BLaER1 (cell line): ENCODE measurements around the gene NPPB.

Source experiments
- H3K27ac ChIP-seq: shearing (Covaris generic); formaldehyde crosslinking; 2 replicates; pipeline ENCODE4 v1.8.1; 2022
- H3K27me3 ChIP-seq: shearing (Covaris generic); formaldehyde crosslinking; 2 replicates; pipeline ENCODE4 v1.8.1; 2022
- H3K36me3 ChIP-seq: shearing (Covaris generic); formaldehyde crosslinking; 2 replicates; pipeline ENCODE4 v1.8.1; 2022
- H3K4me1 ChIP-seq: shearing (Covaris generic); formaldehyde crosslinking; 2 replicates; pipeline ENCODE4 v1.8.1; 2022
- H3K4me2 ChIP-seq: shearing (Covaris generic); formaldehyde crosslinking; 2 replicates; pipeline ENCODE4 v1.8.1; 2022
- H3K4me3 ChIP-seq: shearing (Covaris generic); formaldehyde crosslinking; 2 replicates; pipeline ENCODE4 v1.8.1; 2022
- H3K9ac ChIP-seq: shearing (Covaris generic); formaldehyde crosslinking; 2 replicates; pipeline ENCODE4 v1.8.1; 2022
- H3K9me3 ChIP-seq: shearing (Covaris generic); formaldehyde crosslinking; 2 replicates; pipeline ENCODE4 v1.8.1; 2022
- H4K20me1 ChIP-seq: shearing (Covaris generic); formaldehyde crosslinking; 2 replicates; pipeline ENCODE4 v1.8.1; 2022
- Cebpa-rat ChIP-seq: shearing (Covaris generic); IDR thresholded peaks from 2 replicates; pipeline ENCODE4 v1.8.1; 2022

Gene NPPB

GRCh38 chr1:11875094-11875493 is 16.3 kb upstream of the NPPB start:
- Histone ChIP-seq H3K4me3 (no peak overlapping the region), H3K36me3 (no peaks in the 10 kb centered on the region), H3K9ac (no peak overlapping the region), H3K4me1 (0 out of 2 replicates have a peak, but pooled peaks cover 4% of the 10 kb centered on the region), H3K4me2 (no peak overlapping the region), H3K9me3 (no peaks in the 10 kb centered on the region), H3K27ac (no peak overlapping the region), H4K20me1 (no peaks in the 10 kb centered on the region; the same call in 1 of the 2 replicates), H3K27me3 (no peaks in the 10 kb centered on the region)
- TF ChIP-seq Cebpa-rat, result no peak

GRCh38 chr1:11874624-11875023 is 15.9 kb upstream of the NPPB start:
- Histone ChIP-seq H4K20me1 (no peaks in the 10 kb centered on the region; the same call in 1 of the 2 replicates), H3K4me1 (0 out of 2 replicates have a peak, but pooled peaks cover 4% of the 10 kb centered on the region)
- TF ChIP-seq Cebpa-rat, result no peak

GRCh38 chr1:11874258-11874562 is 15.5 kb upstream of the NPPB start:
- H3K4me3 ChIP-seq, result no peak overlapping the region
- no peaks in the 10 kb centered on the region; the same call in 1 of the 2 replicates for H4K20me1 ChIP-seq
- no peaks in the 10 kb centered on the region for H3K36me3 ChIP-seq
- no peak overlapping the region for H3K4me2 ChIP-seq
- no peak overlapping the region for H3K27ac ChIP-seq
- 0 out of 2 replicates have a peak, but pooled peaks cover 4% of the 10 kb centered on the region for H3K4me1 ChIP-seq
- no peak overlapping the region for H3K9ac ChIP-seq
- H3K9me3 ChIP-seq, result no peaks in the 10 kb centered on the region
- H3K27me3 ChIP-seq, result no peaks in the 10 kb centered on the region
- TF ChIP-seq Cebpa-rat, result no peak

More at GRCh38 chr1:11874624-11875023, 15.9 kb upstream of the NPPB start:
- H3K4me3 ChIP-seq, result no peak overlapping the region
- H3K9me3 ChIP-seq, result no peaks in the 10 kb centered on the region
- H3K9ac ChIP-seq, result no peak overlapping the region
- no peak overlapping the region for H3K4me2 ChIP-seq
- H3K27ac ChIP-seq, result no peak overlapping the region
- H3K36me3 ChIP-seq, result no peaks in the 10 kb centered on the region
- no peaks in the 10 kb centered on the region for H3K27me3 ChIP-seq

GRCh38 chr1:11873395-11874257 is 14.9 kb upstream of the NPPB start:
- H3K9me3 ChIP-seq, result no peaks in the 10 kb centered on the region
- no peaks in the 10 kb centered on the region; the same call in 1 of the 2 replicates for H4K20me1 ChIP-seq
- no peak overlapping the region for H3K27ac ChIP-seq

GRCh38 chr1:11872545-11872944 is 13.8 kb upstream of the NPPB start:
- H3K27me3 ChIP-seq, result no peaks in the 10 kb centered on the region
- no peak overlapping the region for H3K9ac ChIP-seq
- H4K20me1 ChIP-seq, result no peaks in the 10 kb centered on the region
- H3K36me3 ChIP-seq, result no peaks in the 10 kb centered on the region
- H3K9me3 ChIP-seq, result no peaks in the 10 kb centered on the region
- no peak overlapping the region for H3K27ac ChIP-seq
- no peak overlapping the region for H3K4me3 ChIP-seq
- H3K4me1 ChIP-seq, result 0 out of 2 replicates have a peak, but pooled peaks cover 4% of the 10 kb centered on the region
- H3K4me2 ChIP-seq, result no peak overlapping the region
- TF ChIP-seq Cebpa-rat, result no peak

More at GRCh38 chr1:11873395-11874257, 14.9 kb upstream of the NPPB start:
- no peak overlapping the region for H3K4me3 ChIP-seq
- TF ChIP-seq Cebpa-rat, result no peak
- H3K36me3 ChIP-seq, result no peaks in the 10 kb centered on the region
- H3K4me2 ChIP-seq, result no peak overlapping the region
- 0 out of 2 replicates have a peak, but pooled peaks cover 4% of the 10 kb centered on the region for H3K4me1 ChIP-seq
- H3K9ac ChIP-seq, result no peak overlapping the region
- no peaks in the 10 kb centered on the region for H3K27me3 ChIP-seq

GRCh38 chr1:11869650-11870207 is 11.0 kb upstream of the NPPB start:
- Histone ChIP-seq H3K36me3 (no peaks in the 10 kb centered on the region), H3K27me3 (no peaks in the 10 kb centered on the region), H3K9me3 (no peaks in the 10 kb centered on the region), H3K4me1 (0 out of 2 replicates have a peak, but pooled peaks cover 4% of the 10 kb centered on the region), H3K4me3 (no peak overlapping the region), H4K20me1 (no peaks in the 10 kb centered on the region), H3K9ac (no peak overlapping the region), H3K4me2 (no peak overlapping the region), H3K27ac (no peak overlapping the region)
- TF ChIP-seq Cebpa-rat, result no peak

GRCh38 chr1:11869104-11869503 is 10.4 kb upstream of the NPPB start:
- Histone ChIP-seq H3K4me1 (0 out of 2 replicates have a peak, but pooled peaks cover 4% of the 10 kb centered on the region), H3K27ac (no peak overlapping the region), H3K36me3 (no peaks in the 10 kb centered on the region), H3K9ac (no peak overlapping the region), H3K4me2 (no peak overlapping the region), H4K20me1 (no peaks in the 10 kb centered on the region), H3K4me3 (no peak overlapping the region), H3K9me3 (no peaks in the 10 kb centered on the region), H3K27me3 (no peaks in the 10 kb centered on the region)
- no peak for TF ChIP-seq Cebpa-rat

- Histone ChIP-seq H3K4me1 (peaks cover 9% of the 10 kb centered on the region; the same call in 1 of the 2 replicates), H3K9me3 (no peaks in the 10 kb centered on the region), H3K9ac (no peak overlapping the region), H4K20me1 (no peaks in the 10 kb centered on the region), H3K36me3 (no peaks in the 10 kb centered on the region), H3K27me3 (no peaks in the 10 kb centered on the region), H3K4me2 (no peak overlapping the region), H3K27ac (no peak overlapping the region), H3K4me3 (no peak overlapping the region)
- TF ChIP-seq Cebpa-rat, result no peak
Observed at GRCh38 chr1:11868331-11868980, 9.7 kb upstream of the NPPB start.

GRCh38 chr1:11862890-11863289 is 4.1 kb upstream of the NPPB start:
- H3K4me1 ChIP-seq, result peaks cover 14% of the 10 kb centered on the region
- no peak for TF ChIP-seq Cebpa-rat
- peaks cover 17% of the 10 kb centered on the region; the same call in 1 of the 2 replicates for H4K20me1 ChIP-seq
- no peak overlapping the region for H3K4me2 ChIP-seq
- no peaks in the 10 kb centered on the region for H3K9me3 ChIP-seq
- no peak overlapping the region for H3K9ac ChIP-seq
- no peak overlapping the region for H3K27ac ChIP-seq
- H3K36me3 ChIP-seq, result no peaks in the 10 kb centered on the region
- H3K27me3 ChIP-seq, result peaks cover 18% of the 10 kb centered on the region
- no peak overlapping the region for H3K4me3 ChIP-seq

- Histone ChIP-seq H3K4me2 (no peak overlapping the region), H4K20me1 (peaks cover 27% of the 10 kb centered on the region; the same call in 1 of the 2 replicates), H3K27ac (no peak overlapping the region), H3K4me3 (no peak overlapping the region), H3K27me3 (peaks cover 18% of the 10 kb centered on the region), H3K4me1 (peaks cover 32% of the 10 kb centered on the region), H3K36me3 (no peaks in the 10 kb centered on the region), H3K9me3 (no peaks in the 10 kb centered on the region), H3K9ac (no peak overlapping the region)
- no peak for TF ChIP-seq Cebpa-rat
Observed at GRCh38 chr1:11860587-11860986, 1.8 kb upstream of the NPPB start.
